GM12878 (cell line): ENCODE data around the gene NGB.

ENCODE experiments used
- CTCF ChIP-seq, 3 experiments: IDR thresholded peaks in 2 of 3; conservative IDR thresholded peaks in 1 of 3; 2 replicates each; pipeline ENCODE4 v1.5.1; 2011; ENCODE audit warnings: low read depth in 3 of 3, low read length in 3 of 3, mild to moderate bottlenecking in 3 of 3, control low read depth in 2 of 3, moderate library complexity in 2 of 3, inconsistent platforms in 1 of 3, mixed read lengths in 1 of 3; ENCODE audit not compliant: control insufficient read depth in 2 of 3, insufficient read depth in 1 of 3; ENCODE audit errors: extremely low read depth in 1 of 3
- NBN ChIP-seq: fragments of 450-650 bp; IDR thresholded peaks from 2 replicates; pipeline ENCODE4 v1.6.1; 2016
- POLR2A ChIP-seq: IDR thresholded peaks from 2 replicates; pipeline ENCODE4 v1.6.1; 2011; ENCODE audit warnings: low read depth, mild to moderate bottlenecking, low read length
- REST ChIP-seq: IDR thresholded peaks from 2 replicates; pipeline ENCODE4 v1.6.1; 2012; ENCODE audit warnings: mild to moderate bottlenecking, low read depth, low read length

- TF ChIP-seq REST (no peak), POLR2A (no peak), CTCF (IDR thresholded peaks at IDR 0.05 in 2 of 3, conservative IDR thresholded peaks at IDR 0.05 in 1 of 3; ENCODE audit: control insufficient read depth in 2 of 3, extremely low read depth in 1 of 3, insufficient read depth in 1 of 3, low read depth in 3 of 3, low read length in 3 of 3) (no peak), NBN (no peak)
Observed at GRCh38 chr14:77281852-77282410, 10.9 kb upstream of the NGB start.
